Measurements from ENCODE around the gene DDX3X. TPM values are rescaled to one million over a fixed set of nuclear protein-coding genes. Genes with fewer than 3 reads are reported as not detected.

Gene DDX3X
- total and polyA plus RNA-seq, 2 of the 13 experiments (the other 11 are each of a cell fraction or from before 2014, with no cell fraction given), result 53.5 to 239 TPM

DNA sequence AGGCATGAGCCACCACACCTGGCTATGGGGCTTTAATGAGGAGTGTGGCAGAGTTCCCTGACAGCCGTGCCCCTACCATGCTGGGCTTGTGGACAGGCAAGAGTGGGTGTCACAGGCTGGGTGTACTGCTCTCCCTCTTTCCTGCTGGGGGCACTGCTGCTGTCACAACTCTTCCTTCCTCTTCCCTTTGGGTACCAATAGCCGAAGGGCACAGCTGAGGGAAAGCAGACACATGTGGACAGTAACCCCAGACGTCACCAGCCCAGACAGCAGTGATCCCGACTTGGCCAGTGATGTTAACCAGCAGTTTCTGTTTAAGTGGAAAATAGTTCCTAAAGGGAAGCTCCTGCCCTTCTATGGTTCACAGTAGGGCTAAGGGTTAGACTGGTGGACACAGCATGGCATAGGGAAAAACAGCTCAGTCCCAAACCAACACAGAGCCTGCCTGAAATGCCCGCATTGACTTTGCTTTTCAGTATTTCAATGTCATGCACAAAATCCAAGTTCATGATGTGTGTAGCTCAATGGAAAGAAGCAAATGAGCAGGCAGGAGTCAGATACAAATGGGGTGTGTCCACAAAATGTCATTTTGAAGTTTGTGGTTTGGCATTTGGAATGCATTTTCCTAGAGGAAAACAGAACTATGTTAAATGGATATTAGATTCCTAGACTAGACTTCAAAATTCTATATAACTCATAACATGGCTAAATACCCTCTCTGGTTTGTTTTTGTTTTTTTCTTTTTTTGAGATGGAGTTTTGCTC is 24.9 kb upstream of the DDX3X start:
- ATAC-seq (no peak), FAIRE-seq (no peak), DNase-seq (ENCODE audit: low spot score) (no peak)
- BruUV-seq (replicated peaks), result no TSS peak
- 50% methylated on average over 2 of the region's 5 CpGs for WGBS (ENCODE audit: low lambda C conversion rate)
- Histone ChIP-seq H2AFZ (ENCODE audit: low read length) (no peak overlapping the region), H3K4me3 (replicated peaks in 1 of 3; ENCODE audit: insufficient read depth in 1 of 3, low read depth in 2 of 3, low read length in 3 of 3) (no peak overlapping the region), H3K4me1 (ENCODE audit: insufficient read depth, low read length) (no peaks in the 10 kb centered on the region), H3K79me2 (ENCODE audit: insufficient read depth, low read length) (no peaks in the 10 kb centered on the region), H3K9ac (ENCODE audit: insufficient read depth, low read depth, low read length) (no peak overlapping the region), H3K9me3 (ENCODE audit: low read length) (no peaks in the 10 kb centered on the region), H3K4me2 (ENCODE audit: low read depth, low read length) (no peak overlapping the region), H3K27me3 (ENCODE audit: control insufficient read depth in 1 of 2, insufficient read depth in 2 of 2, low read length in 2 of 2) (no peaks in the 10 kb centered on the region), H3K27ac (ENCODE audit: extremely low read length, insufficient read depth, low read length) (no peak overlapping the region), H4K20me1 (ENCODE audit: insufficient read depth, low read length) (no peaks in the 10 kb centered on the region), H3K36me3 (replicated peaks in 1 of 2; ENCODE audit: control insufficient read depth in 1 of 2, insufficient read depth in 2 of 2, low read length in 2 of 2) (no peaks in the 10 kb centered on the region)
- TF ChIP-seq, protein P1, sequence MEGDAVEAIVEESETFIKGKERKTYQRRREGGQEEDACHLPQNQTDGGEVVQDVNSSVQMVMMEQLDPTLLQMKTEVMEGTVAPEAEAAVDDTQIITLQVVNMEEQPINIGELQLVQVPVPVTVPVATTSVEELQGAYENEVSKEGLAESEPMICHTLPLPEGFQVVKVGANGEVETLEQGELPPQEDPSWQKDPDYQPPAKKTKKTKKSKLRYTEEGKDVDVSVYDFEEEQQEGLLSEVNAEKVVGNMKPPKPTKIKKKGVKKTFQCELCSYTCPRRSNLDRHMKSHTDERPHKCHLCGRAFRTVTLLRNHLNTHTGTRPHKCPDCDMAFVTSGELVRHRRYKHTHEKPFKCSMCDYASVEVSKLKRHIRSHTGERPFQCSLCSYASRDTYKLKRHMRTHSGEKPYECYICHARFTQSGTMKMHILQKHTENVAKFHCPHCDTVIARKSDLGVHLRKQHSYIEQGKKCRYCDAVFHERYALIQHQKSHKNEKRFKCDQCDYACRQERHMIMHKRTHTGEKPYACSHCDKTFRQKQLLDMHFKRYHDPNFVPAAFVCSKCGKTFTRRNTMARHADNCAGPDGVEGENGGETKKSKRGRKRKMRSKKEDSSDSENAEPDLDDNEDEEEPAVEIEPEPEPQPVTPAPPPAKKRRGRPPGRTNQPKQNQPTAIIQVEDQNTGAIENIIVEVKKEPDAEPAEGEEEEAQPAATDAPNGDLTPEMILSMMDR (CRISPR knock-in tag; IDR thresholded peaks at IDR 0.05), result peak; percentile 13; the same call in 1 of the 2 replicates
- TF ChIP-seq ERF (CRISPR knock-in tag; IDR thresholded peaks at IDR 0.05) (no peak), STAG1 (CRISPR knock-in tag; IDR thresholded peaks at IDR 0.05) (0 out of 2 replicates have a peak, but pooled peaks have one; percentile 13)
- intact Hi-C loops (cut with micrococcal nuclease; ENCODE audit: unreplicated experiment) (no loop called here), in situ Hi-C loops (cut with HindIII; ENCODE audit: extremely low pct_ligation_motif_present, low pct_unique_long_range_greater_than_20kb) (no loop called here)
- POLR2A ChIA-PET, result no interaction called here
- CTCF ChIA-PET (ENCODE audit: low intra/inter-chr PET ratio, low total read pairs), result no interaction called here

DNA sequence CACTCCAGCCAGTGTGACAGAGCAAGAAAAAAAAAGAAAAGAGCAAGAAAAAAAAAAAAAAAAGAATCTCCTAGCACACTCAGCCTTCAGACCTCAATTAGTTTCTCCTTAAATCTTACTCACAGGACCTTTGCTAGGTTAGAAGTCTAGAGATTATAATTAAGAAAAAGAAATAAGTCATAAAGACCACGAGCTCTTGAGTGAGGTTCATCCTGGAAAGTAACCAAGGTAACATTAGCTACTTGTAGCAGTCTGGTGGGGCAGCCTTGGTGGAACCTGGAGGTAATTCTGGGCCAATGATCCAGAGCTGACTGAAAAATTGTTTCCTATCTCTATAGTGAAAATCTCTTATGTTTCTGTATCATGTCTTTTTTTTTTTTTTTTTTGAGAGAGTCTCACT is 21.2 kb upstream of the DDX3X start:
- Histone ChIP-seq H3K4me1 (ENCODE audit: insufficient read depth, low read length) (no peaks in the 10 kb centered on the region), H3K27me3 (ENCODE audit: control insufficient read depth in 1 of 2, insufficient read depth in 2 of 2, low read length in 2 of 2) (no peaks in the 10 kb centered on the region), H2AFZ (ENCODE audit: low read length) (no peak overlapping the region), H3K4me2 (ENCODE audit: low read depth, low read length) (no peak overlapping the region), H3K4me3 (replicated peaks in 1 of 3; ENCODE audit: insufficient read depth in 1 of 3, low read depth in 2 of 3, low read length in 3 of 3) (no peak overlapping the region), H3K36me3 (replicated peaks in 1 of 2; ENCODE audit: control insufficient read depth in 1 of 2, insufficient read depth in 2 of 2, low read length in 2 of 2) (no peaks in the 10 kb centered on the region), H3K9ac (ENCODE audit: insufficient read depth, low read depth, low read length) (no peak overlapping the region), H3K79me2 (ENCODE audit: insufficient read depth, low read length) (no peaks in the 10 kb centered on the region), H3K9me3 (ENCODE audit: low read length) (no peaks in the 10 kb centered on the region), H3K27ac (ENCODE audit: extremely low read length, insufficient read depth, low read length) (no peak overlapping the region), H4K20me1 (ENCODE audit: insufficient read depth, low read length) (no peaks in the 10 kb centered on the region)
- intact Hi-C loops (cut with micrococcal nuclease; ENCODE audit: unreplicated experiment) (no loop called here), in situ Hi-C loops (cut with HindIII; ENCODE audit: extremely low pct_ligation_motif_present, low pct_unique_long_range_greater_than_20kb) (no loop called here)
- no peak for ATAC-seq
- POLR2A ChIA-PET, result no interaction called here
- WGBS (ENCODE audit: low lambda C conversion rate), result 0% methylated on average over 1 of the region's 1 CpG
- DNase-seq (ENCODE audit: low spot score), result no peak
- CTCF ChIA-PET (ENCODE audit: low intra/inter-chr PET ratio, low total read pairs), result no interaction called here
- no TSS peak for BruUV-seq (replicated peaks)
- no peak for FAIRE-seq
- TF ChIP-seq, protein P2, sequence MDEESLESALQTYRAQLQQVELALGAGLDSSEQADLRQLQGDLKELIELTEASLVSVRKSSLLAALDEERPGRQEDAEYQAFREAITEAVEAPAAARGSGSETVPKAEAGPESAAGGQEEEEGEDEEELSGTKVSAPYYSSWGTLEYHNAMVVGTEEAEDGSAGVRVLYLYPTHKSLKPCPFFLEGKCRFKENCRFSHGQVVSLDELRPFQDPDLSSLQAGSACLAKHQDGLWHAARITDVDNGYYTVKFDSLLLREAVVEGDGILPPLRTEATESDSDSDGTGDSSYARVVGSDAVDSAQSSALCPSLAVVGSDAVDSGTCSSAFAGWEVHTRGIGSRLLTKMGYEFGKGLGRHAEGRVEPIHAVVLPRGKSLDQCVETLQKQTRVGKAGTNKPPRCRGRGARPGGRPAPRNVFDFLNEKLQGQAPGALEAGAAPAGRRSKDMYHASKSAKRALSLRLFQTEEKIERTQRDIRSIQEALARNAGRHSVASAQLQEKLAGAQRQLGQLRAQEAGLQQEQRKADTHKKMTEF (CRISPR knock-in tag; IDR thresholded peaks at IDR 0.05), result no peak
- no peak for TF ChIP-seq ZNF432 (CRISPR knock-in tag; IDR thresholded peaks at IDR 0.05; ENCODE audit: borderline replicate concordance)
- TF ChIP-seq ZNF547 (CRISPR knock-in tag; IDR thresholded peaks at IDR 0.05), result no peak
- TF ChIP-seq ZNF263 (CRISPR knock-in tag; IDR thresholded peaks at IDR 0.05), result no peak
- TF ChIP-seq ZNF354B (CRISPR knock-in tag; IDR thresholded peaks at IDR 0.05), result no peak
- no peak for TF ChIP-seq NONO (IDR thresholded peaks at IDR 0.05)
- no peak for TF ChIP-seq NONO (CRISPR knock-in tag; conservative IDR thresholded peaks at IDR 0.05)
- no peak for TF ChIP-seq HNRNPUL1 (IDR thresholded peaks at IDR 0.05; ENCODE audit: low read depth, low read length)
- TF ChIP-seq, protein P3, sequence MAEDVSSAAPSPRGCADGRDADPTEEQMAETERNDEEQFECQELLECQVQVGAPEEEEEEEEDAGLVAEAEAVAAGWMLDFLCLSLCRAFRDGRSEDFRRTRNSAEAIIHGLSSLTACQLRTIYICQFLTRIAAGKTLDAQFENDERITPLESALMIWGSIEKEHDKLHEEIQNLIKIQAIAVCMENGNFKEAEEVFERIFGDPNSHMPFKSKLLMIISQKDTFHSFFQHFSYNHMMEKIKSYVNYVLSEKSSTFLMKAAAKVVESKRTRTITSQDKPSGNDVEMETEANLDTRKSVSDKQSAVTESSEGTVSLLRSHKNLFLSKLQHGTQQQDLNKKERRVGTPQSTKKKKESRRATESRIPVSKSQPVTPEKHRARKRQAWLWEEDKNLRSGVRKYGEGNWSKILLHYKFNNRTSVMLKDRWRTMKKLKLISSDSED (CRISPR knock-in tag; IDR thresholded peaks at IDR 0.05), result no peak
- TF ChIP-seq CBX2 (IDR thresholded peaks at IDR 0.05; ENCODE audit: low read depth, low read length), result no peak
- TF ChIP-seq CBX2 (CRISPR knock-in tag; IDR thresholded peaks at IDR 0.05; ENCODE audit: low read depth), result no peak
- TF ChIP-seq HOXA9 (CRISPR knock-in tag; IDR thresholded peaks at IDR 0.05; ENCODE audit: borderline replicate concordance), result no peak
- TF ChIP-seq KDM6A (CRISPR knock-in tag; IDR thresholded peaks at IDR 0.05; ENCODE audit: low read depth), result no peak

Data from HepG2 (cell line).